Measurements from ENCODE around the gene KRT83. TPM values are rescaled to one million over a fixed set of nuclear protein-coding genes. Genes with fewer than 3 reads are reported as not detected.

The KRT83 gene
- total RNA-seq, 1 donor from 2014 or later, result not detected

- no peak for DNase-seq
- no peak for TF ChIP-seq CTCF (IDR thresholded peaks at IDR 0.05)
- H3K27ac ChIP-seq, result no peak overlapping the region
- intact Hi-C loops (cut with DNase I), result loop anchor here (5.0 kb wide), 1 partner anchor 171 kb away; no protein-coding TSS in a partner anchor
- H3K36me3 ChIP-seq, result no peaks in the 10 kb centered on the region
- peak; percentile 12 for ATAC-seq
- no peaks in the 10 kb centered on the region for H3K27me3 ChIP-seq
- H3K9me3 ChIP-seq, result no peaks in the 10 kb centered on the region
- H3K4me3 ChIP-seq, result no peak overlapping the region
- H3K4me1 ChIP-seq, result no peaks in the 10 kb centered on the region
These were observed 6.8 kb upstream of the KRT83 start for GRCh38 chr12:52327830-52328500.

- Histone ChIP-seq H3K9me3 (no peaks in the 10 kb centered on the region), H3K27me3 (no peaks in the 10 kb centered on the region), H3K4me1 (no peaks in the 10 kb centered on the region), H3K27ac (no peak overlapping the region), H3K4me3 (no peak overlapping the region), H3K36me3 (no peaks in the 10 kb centered on the region)
- intact Hi-C loops (cut with DNase I), result loop anchor here (5.0 kb wide), 1 partner anchor 170 kb away; no protein-coding TSS in a partner anchor
- ATAC-seq (peak; percentile 96), DNase-seq (peak; percentile 82)
- TF ChIP-seq CTCF (IDR thresholded peaks at IDR 0.05), result peak; percentile 87
These were observed 6.0 kb upstream of the KRT83 start for GRCh38 chr12:52327052-52327829.

GRCh38 chr12:52324153-52324444 lies 2.9 kb upstream of the KRT83 start:
- Histone ChIP-seq H3K27ac (no peak overlapping the region), H3K27me3 (peaks cover 21% of the 10 kb centered on the region), H3K4me3 (no peak overlapping the region), H3K4me1 (no peaks in the 10 kb centered on the region), H3K36me3 (no peaks in the 10 kb centered on the region), H3K9me3 (no peaks in the 10 kb centered on the region)
- DNase-seq (no peak), ATAC-seq (no peak)
- intact Hi-C loops (cut with DNase I), result no loop called here
- TF ChIP-seq CTCF (IDR thresholded peaks at IDR 0.05), result no peak

- Histone ChIP-seq H3K27ac (no peak overlapping the region), H3K4me1 (no peaks in the 10 kb centered on the region), H3K4me3 (no peak overlapping the region), H3K27me3 (peaks cover 23% of the 10 kb centered on the region), H3K9me3 (no peaks in the 10 kb centered on the region), H3K36me3 (no peaks in the 10 kb centered on the region)
- intact Hi-C loops (cut with DNase I), result no loop called here
- ATAC-seq, result no peak
- DNase-seq, result no peak
- no peak for TF ChIP-seq CTCF (IDR thresholded peaks at IDR 0.05)
These were observed 2.4 kb upstream of the KRT83 start for GRCh38 chr12:52323416-52324152.

- H3K27ac ChIP-seq, result no peak overlapping the region
- peaks cover 23% of the 10 kb centered on the region for H3K27me3 ChIP-seq
- no peaks in the 10 kb centered on the region for H3K4me1 ChIP-seq
- DNase-seq (no peak), ATAC-seq (no peak)
- no peak for TF ChIP-seq CTCF (IDR thresholded peaks at IDR 0.05)
- no peaks in the 10 kb centered on the region for H3K36me3 ChIP-seq
- intact Hi-C loops (cut with DNase I), result no loop called here
- H3K4me3 ChIP-seq, result no peak overlapping the region
- H3K9me3 ChIP-seq, result no peaks in the 10 kb centered on the region
These were observed 1.8 kb upstream of the KRT83 start for GRCh38 chr12:52323001-52323400.

Data from upper lobe of right lung (tissue), 1 donor.